Pancreas (tissue), 10 donors: ENCODE measurements around the gene FAM180B. TPM values are rescaled to one million over a fixed set of nuclear protein-coding genes. Genes with fewer than 3 reads are reported as not detected.

Experiments
- ATAC-seq, 4 donors: fragments of 200-7000 bp; cut with Tn5 transposase; one replicate each; pipeline versions ENCODE4 v1.8.0 to v1.9.1; 2020; ENCODE audit warnings: mild to moderate bottlenecking in 4 of 4, moderate library complexity in 4 of 4
- DNase-seq, 6 donors: peaks; one replicate each; pipeline ENCODE4 v3.0.0-alpha.2; 2020
- FAIRE-seq: peaks from 2 replicates; lab custom pipeline; 2012; peaks lifted over from hg19 to GRCh38; lab: Jason Lieb, UNC
- H3K27ac ChIP-seq, 4 donors: fragments of 200-600 bp; sonication (generic); 1 replicate in 3 of 4; 2 replicates in 1 of 4; pipeline versions ENCODE4 v1.5.0 to v1.8.0; 2020
- H3K27me3 ChIP-seq, 4 donors: fragments of 200-600 bp; one replicate each; pipeline ENCODE4 v1.8.0; 2021
- H3K36me3 ChIP-seq, 3 donors: fragments of 200-600 bp; sonication (generic) in 1 of 3; one replicate each; pipeline versions ENCODE4 v1.5.0 to v1.8.0; 2020 to 2021
- H3K4me1 ChIP-seq, 3 donors: fragments of 200-600 bp; one replicate each; pipeline ENCODE4 v1.8.0; 2021
- H3K4me3 ChIP-seq, 4 donors: fragments of 200-600 bp; sonication (generic) in 2 of 4; one replicate each; pipeline versions ENCODE4 v1.5.0 to v1.8.0; 2020 to 2021
- H3K9me3 ChIP-seq, 4 donors: fragments of 200-600 bp; one replicate each; pipeline ENCODE4 v1.8.0; 2021
- CTCF ChIP-seq, 4 donors: fragments of 200-600 bp; sonication (generic) in 3 of 4; IDR thresholded peaks; one replicate each; pipeline versions ENCODE4 v1.5.0 to v1.8.0; 2021; ENCODE audit warnings: antibody characterized with exemption in 4 of 4
- WGBS, 2 donors: extraction: QIAGEN DNeasy Blood & Tissue Kit; methylation state at CpG; one replicate each; pipeline ENCODE4 v1.1.7; 2013; 5-methylcytosine and 5-hydroxymethylcytosine counted together
- intact Hi-C, 3 donors: fragments of 100-400 bp; cut with DNase I; formaldehyde crosslinking; loops; one replicate each; pipeline versions ENCODE4 v1.11.1 to v1.14.2; 2022
- polyA plus RNA-seq, 2 donors: library from polyadenylated mRNA; stranded (reverse); fragments of 200-250 nt; gene quantifications; one replicate each; pipeline ENCODE4 v1.2.3, GENCODE V29; 2013
- total RNA-seq, 6 donors: library from RNA; stranded (reverse); fragmentation: NEBNext Ultra II Directional in 4 of 6; extraction: Animal tissue kit (Norgen Biotek cat#: 25700) in 4 of 6; gene quantifications; one replicate each; pipeline versions ENCODE4 v1.2.1 to v1.2.4, GENCODE V29; 2021 to 2023
- donor health status: healthy with polysubstance abuse.
- donor health status: DM: no; HTN: no; CAD: no; lungs with moderate emphysema.
- donor health status: DM: no; HTN: no; CAD: no.
- donor health status: control.
- donor health status: control.
- donor health status: Bipolar disorder and iron deficiency.
- donor health status: DM: yes; HTN: yes; CAD: no.
- donor health status: DM: no; HTN: no; CAD: no.
- donor health status: DM: no; HTN: no; CAD: no.
- donor health status: DM: yes; HTN: yes; CAD: no.

FAM180B gene
- total and polyA plus RNA-seq, 8 donors: 0.17 TPM; not detected in 7

DNA sequence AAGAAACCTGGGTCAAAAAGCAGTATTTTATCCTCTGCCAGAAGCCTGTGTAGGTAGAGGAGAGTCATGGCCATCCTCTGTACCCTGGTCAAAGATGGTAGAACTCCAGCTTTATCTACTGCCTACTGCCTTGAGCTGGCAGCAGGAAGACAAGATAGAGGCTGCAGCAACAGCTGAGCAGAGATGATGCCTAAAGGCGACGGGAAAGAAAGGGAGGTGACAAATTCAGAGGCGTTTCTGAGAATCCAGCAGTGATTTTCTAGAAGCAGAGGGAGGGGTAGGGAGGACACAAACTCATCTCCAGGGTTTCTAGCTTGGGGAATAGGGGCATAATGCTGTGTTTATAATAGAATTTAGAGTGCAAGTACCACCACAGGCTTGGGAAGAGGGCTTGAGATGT, 23.2 kb downstream of the FAM180B start:
- no peak for TF ChIP-seq CTCF (IDR thresholded peaks at IDR 0.05)
- ATAC-seq (no peak), DNase-seq (no peak), FAIRE-seq (no peak)
- intact Hi-C loops: no loop called here
- no peak overlapping the region for H3K4me3 ChIP-seq
- 81 to 83% methylated on average over 3 of the region's 3 CpGs for WGBS, 2 donors
- H3K27ac ChIP-seq: no peak overlapping the region
- no peaks in the 10 kb centered on the region for H3K36me3 ChIP-seq
- no peaks in the 10 kb centered on the region for H3K27me3 ChIP-seq
- H3K4me1 ChIP-seq: peaks cover 4 to 12% (median 4%) of the 10 kb centered on the region in 3 donors
- no peaks in the 10 kb centered on the region for H3K9me3 ChIP-seq

GRCh38 chr11:47611348-47611794, 24.9 kb downstream of the FAM180B start:
- peak in 2 of 4 donors; percentile 55 to 72 for ATAC-seq
- H3K9me3 ChIP-seq: no peaks in the 10 kb centered on the region
- FAIRE-seq: no peak
- intact Hi-C loops: no loop called here
- no peak overlapping the region for H3K4me3 ChIP-seq
- no peaks in the 10 kb centered on the region for H3K4me1 ChIP-seq
- 76 to 83% methylated on average over 6 of the region's 6 CpGs for WGBS, 2 donors
- no peak for DNase-seq
- no peak for TF ChIP-seq CTCF (IDR thresholded peaks at IDR 0.05)
- no peaks in the 10 kb centered on the region for H3K27me3 ChIP-seq
- H3K27ac ChIP-seq: no peak overlapping the region
- no peaks in the 10 kb centered on the region for H3K36me3 ChIP-seq

GRCh38 chr11:47615249-47615648, 28.8 kb downstream of the FAM180B start:
- ATAC-seq (no peak), FAIRE-seq (no peak), DNase-seq (no peak)
- intact Hi-C loops: no loop called here
- no peaks in the 10 kb centered on the region for H3K4me1 ChIP-seq
- no peak for TF ChIP-seq CTCF (IDR thresholded peaks at IDR 0.05)
- no peak overlapping the region for H3K27ac ChIP-seq
- H3K36me3 ChIP-seq: peaks cover 0 to under 1% (median 0%) of the 10 kb centered on the region in 3 donors
- H3K9me3 ChIP-seq: no peaks in the 10 kb centered on the region
- H3K4me3 ChIP-seq: no peak overlapping the region
- no peaks in the 10 kb centered on the region for H3K27me3 ChIP-seq

GRCh38 chr11:47616726-47617416, 30.4 kb downstream of the FAM180B start:
- TF ChIP-seq CTCF (IDR thresholded peaks at IDR 0.05): peak in 2 of 4 donors; percentile 10 to 11
- Histone ChIP-seq H3K9me3 (no peaks in the 10 kb centered on the region), H3K27me3 (no peaks in the 10 kb centered on the region), H3K27ac (no peak overlapping the region), H3K36me3 (peaks cover 0 to 15% (median 6%) of the 10 kb centered on the region in 3 donors), H3K4me1 (no peaks in the 10 kb centered on the region), H3K4me3 (no peak overlapping the region)
- WGBS, 2 donors: 83 to 88% methylated on average over 10 of the region's 10 CpGs
- FAIRE-seq (no peak), DNase-seq (peak in 2 of 6 donors; percentile 27 to 40), ATAC-seq (peak; percentile 46 to 86 (median 78))
- intact Hi-C loops: no loop called here

GRCh38 chr11:47617417-47617809, 30.9 kb downstream of the FAM180B start:
- H3K27ac ChIP-seq: no peak overlapping the region
- H3K9me3 ChIP-seq: no peaks in the 10 kb centered on the region
- TF ChIP-seq CTCF (IDR thresholded peaks at IDR 0.05): no peak
- no peak for FAIRE-seq
- H3K36me3 ChIP-seq: peaks cover 2 to 20% (median 6%) of the 10 kb centered on the region in 3 donors
- no peaks in the 10 kb centered on the region for H3K27me3 ChIP-seq
- intact Hi-C loops: no loop called here
- no peak for DNase-seq
- 50 to 52% methylated on average over 3 of the region's 3 CpGs for WGBS, 2 donors
- ATAC-seq: peak in 2 of 4 donors; percentile 18 to 52
- no peaks in the 10 kb centered on the region for H3K4me1 ChIP-seq
- no peak overlapping the region for H3K4me3 ChIP-seq
